ENCODE measurements around the gene TP53AIP1.

The TP53AIP1 gene

GRCh38 chr11:128888034-128888985 is 54.4 kb downstream of the TP53AIP1 start:
- DNase-seq: no peak

GRCh38 chr11:128886406-128887124 is 56.1 kb downstream of the TP53AIP1 start:
- no peak for DNase-seq
